HEK293T (cell line): ENCODE data around the gene RNF150.

Experiments used
- BHLHE40 ChIP-seq: fragments of 450-650 bp; IDR thresholded peaks from 2 replicates; pipeline ENCODE4 v1.6.1; 2016; ENCODE audit warnings: mild to moderate bottlenecking, moderate library complexity, borderline replicate concordance
- FOXK2 ChIP-seq: fragments of 450-650 bp; IDR thresholded peaks from 2 replicates; pipeline ENCODE4 v1.6.1; 2016; ENCODE audit warnings: mild to moderate bottlenecking
- FOXM1 ChIP-seq: fragments of 450-650 bp; IDR thresholded peaks from 2 replicates; pipeline ENCODE4 v1.6.1; 2017; ENCODE audit warnings: mild to moderate bottlenecking, borderline replicate concordance
- HDGF ChIP-seq: fragments of 450-650 bp; IDR thresholded peaks from 2 replicates; pipeline ENCODE4 v1.6.1; 2017; ENCODE audit warnings: antibody characterized with exemption, borderline replicate concordance
- LEF1 ChIP-seq: fragments of 450-650 bp; IDR thresholded peaks from 2 replicates; pipeline ENCODE4 v1.6.1; 2017; ENCODE audit warnings: mild to moderate bottlenecking, borderline replicate concordance
- NFRKB ChIP-seq: fragments of 450-650 bp; IDR thresholded peaks from 2 replicates; pipeline ENCODE4 v1.6.1; 2016; ENCODE audit warnings: mild to moderate bottlenecking, moderate library complexity
- PKNOX1 ChIP-seq: fragments of 450-650 bp; IDR thresholded peaks from 2 replicates; pipeline ENCODE4 v1.6.1; 2016
- SP1 ChIP-seq: fragments of 450-650 bp; IDR thresholded peaks from 2 replicates; pipeline ENCODE4 v1.6.1; 2017
- SUZ12 ChIP-seq: fragments of 450-650 bp; IDR thresholded peaks from 2 replicates; pipeline ENCODE4 v1.6.1; 2016; ENCODE audit warnings: mild to moderate bottlenecking
- ZNF384 ChIP-seq: fragments of 450-650 bp; IDR thresholded peaks from 2 replicates; pipeline ENCODE4 v1.6.1; 2016

- TF ChIP-seq HDGF (no peak), FOXM1 (no peak), PKNOX1 (no peak), SP1 (no peak), ZNF384 (no peak), LEF1 (no peak), FOXK2 (no peak), SUZ12 (no peak), BHLHE40 (no peak), NFRKB (no peak)
Observed at GRCh38 chr4:140811429-140811828, 321.8 kb downstream of the RNF150 start.
